Activated naive CD8-positive, alpha-beta T cell treated with anti-CD3 and anti-CD28 coated beads, Interleukin-2, amount 10 ng/mL, durations not matched to agents 7 days and 5 days (primary cell): ENCODE data around the gene ZFYVE16. TPM values are rescaled to one million over a fixed set of nuclear protein-coding genes. Genes with fewer than 3 reads are reported as not detected.
"Not testable (repeated sequence)": the region's sequence is repeated elsewhere in the genome, so short reads cannot be mapped to it uniquely, and the experiment has no call there.

Experiments
- ATAC-seq: fragments of 150-1000 bp; cut with Tn5 transposase; one replicate; pipeline ENCODE4 v1.10.0; 2021; ENCODE audit warnings: low read depth, moderate library complexity
- POLR2A ChIA-PET: fragments of 350-600 bp; sonication (Branson Sonifier 250); formaldehyde crosslinking; loops from one replicate; lab custom pipeline; 2021; ENCODE audit warnings: antibody characterized with exemption; lab: Charles Lee
- DNase-seq: peaks from one replicate; pipeline ENCODE4 v3.0.0; 2021
- H3K27ac Mint-ChIP-seq: one replicate; pipeline ENCODE4 v1.8.0; 2022; ENCODE audit warnings: mild to moderate bottlenecking, mixed read lengths
- H3K27me3 Mint-ChIP-seq: one replicate; pipeline ENCODE4 v1.8.0; 2022; ENCODE audit warnings: mild to moderate bottlenecking, moderate library complexity, mixed read lengths
- H3K36me3 Mint-ChIP-seq: one replicate; pipeline ENCODE4 v1.8.0; 2021; ENCODE audit warnings: mild to moderate bottlenecking, mixed read lengths
- H3K4me1 Mint-ChIP-seq: one replicate; pipeline ENCODE4 v1.8.0; 2021; ENCODE audit warnings: mixed read lengths
- H3K4me3 Mint-ChIP-seq: one replicate; pipeline ENCODE4 v1.8.0; 2022; ENCODE audit warnings: mild to moderate bottlenecking, moderate library complexity, mixed read lengths
- H3K9me3 Mint-ChIP-seq: one replicate; pipeline ENCODE4 v1.8.0; 2021; ENCODE audit warnings: mixed read lengths
- total RNA-seq, 2 experiments: library from RNA; stranded (reverse); gene quantifications; one replicate each; pipeline ENCODE4 v1.2.3, GENCODE V29; 2021

Gene ZFYVE16
- total RNA-seq, 2 experiments from 2014 or later, result 17.4 to 20.8 TPM

GRCh38 chr5:80482578-80482977 lies 74.7 kb downstream of the ZFYVE16 start:
- POLR2A ChIA-PET, result interaction anchor here (0.6 kb wide), 1 partner anchor 337 kb away, joined by 3 read pairs; no protein-coding TSS in a partner anchor
- Mint-ChIP-seq H3K4me1 (peaks cover 12% of the 10 kb centered on the region), H3K27ac (no peak overlapping the region), H3K9me3 (peaks cover 3% of the 10 kb centered on the region), H3K36me3 (peaks cover 11% of the 10 kb centered on the region), H3K27me3 (peaks cover 18% of the 10 kb centered on the region), H3K4me3 (no peak overlapping the region)
- DNase-seq (no peak), ATAC-seq (no peak)

GRCh38 chr5:80483636-80484232 lies 75.9 kb downstream of the ZFYVE16 start:
- POLR2A ChIA-PET, result interaction anchor here (0.7 kb wide), 1 partner anchor 594 kb away, joined by 4 read pairs; no protein-coding TSS in a partner anchor

GRCh38 chr5:80487444-80487828 lies 79.6 kb downstream of the ZFYVE16 start:
- Mint-ChIP-seq H3K27ac (no peak overlapping the region), H3K4me1 (peaks cover 13% of the 10 kb centered on the region), H3K4me3 (peak overlapping the region; percentile 73), H3K36me3 (peaks cover 6% of the 10 kb centered on the region), H3K27me3 (peaks cover 41% of the 10 kb centered on the region), H3K9me3 (peaks cover 3% of the 10 kb centered on the region)
- ATAC-seq, result no peak
- POLR2A ChIA-PET, result no interaction called here
- no peak for DNase-seq

More at GRCh38 chr5:80483636-80484232, 75.9 kb downstream of the ZFYVE16 start:
- H3K36me3 Mint-ChIP-seq, result peaks cover 11% of the 10 kb centered on the region
- H3K4me1 Mint-ChIP-seq, result peaks cover 17% of the 10 kb centered on the region
- DNase-seq (no peak), ATAC-seq (no peak)
- H3K4me3 Mint-ChIP-seq, result no peak overlapping the region
- H3K9me3 Mint-ChIP-seq, result peaks cover 3% of the 10 kb centered on the region
- H3K27me3 Mint-ChIP-seq, result peaks cover 25% of the 10 kb centered on the region
- H3K27ac Mint-ChIP-seq, result no peak overlapping the region

GRCh38 chr5:80487829-80488721 lies 80.2 kb downstream of the ZFYVE16 start, which contains the start of gene FAM151B:
FAM151B (plus strand) TSS chr5:80488100; CDS start chr5:80488124, 24 bp downstream.
- H3K27ac Mint-ChIP-seq, result no peak within 1 kb of the TSS
- no peaks in the 10 kb centered on the region for H3K9me3 Mint-ChIP-seq
- peaks cover 13% of the 10 kb centered on the region for H3K4me1 Mint-ChIP-seq
- peaks cover 1% of the 10 kb centered on the region for H3K36me3 Mint-ChIP-seq
- ATAC-seq (peak; percentile 92), DNase-seq (peak; percentile 77)
- peaks cover 42% of the 10 kb centered on the region for H3K27me3 Mint-ChIP-seq
- POLR2A ChIA-PET, result no interaction called here
- peak within 1 kb of the TSS; percentile 82 for H3K4me3 Mint-ChIP-seq

- Mint-ChIP-seq H3K9me3 (no peaks in the 10 kb centered on the region), H3K4me3 (no peak overlapping the region), H3K4me1 (peaks cover 13% of the 10 kb centered on the region), H3K27me3 (peaks cover 40% of the 10 kb centered on the region), H3K36me3 (peaks cover 1% of the 10 kb centered on the region), H3K27ac (no peak overlapping the region)
- POLR2A ChIA-PET, result no interaction called here
- no peak for ATAC-seq
- DNase-seq, result no peak
These were observed 83.4 kb downstream of the ZFYVE16 start for GRCh38 chr5:80491296-80491695.

- POLR2A ChIA-PET, result no interaction called here
- H3K4me1 Mint-ChIP-seq, result peaks cover 5% of the 10 kb centered on the region
- ATAC-seq, result no peak
These were observed 84.9 kb downstream of the ZFYVE16 start for GRCh38 chr5:80492741-80493140.

GRCh38 chr5:80493443-80493842 lies 85.6 kb downstream of the ZFYVE16 start:
- DNase-seq, H3K4me1 Mint-ChIP-seq, POLR2A ChIA-PET, H3K4me3 Mint-ChIP-seq, ATAC-seq, H3K9me3 Mint-ChIP-seq, H3K36me3 Mint-ChIP-seq, H3K27ac Mint-ChIP-seq: not testable (repeated sequence)
- H3K27me3 Mint-ChIP-seq, result peaks cover 28% of the 10 kb centered on the region

More at GRCh38 chr5:80492741-80493140, 84.9 kb downstream of the ZFYVE16 start:
- no peak for DNase-seq
- no peak overlapping the region for H3K4me3 Mint-ChIP-seq
- peaks cover 32% of the 10 kb centered on the region for H3K27me3 Mint-ChIP-seq
- H3K9me3 Mint-ChIP-seq, result no peaks in the 10 kb centered on the region
- H3K36me3 Mint-ChIP-seq, result no peaks in the 10 kb centered on the region
- H3K27ac Mint-ChIP-seq, result no peak overlapping the region

GRCh38 chr5:80495891-80496290 lies 88.0 kb downstream of the ZFYVE16 start:
- Mint-ChIP-seq H3K4me3 (no peak overlapping the region), H3K9me3 (peaks cover 2% of the 10 kb centered on the region), H3K27ac (no peak overlapping the region), H3K27me3 (peaks cover 12% of the 10 kb centered on the region), H3K4me1 (no peaks in the 10 kb centered on the region), H3K36me3 (peaks cover 2% of the 10 kb centered on the region)
- POLR2A ChIA-PET, result no interaction called here
- DNase-seq, result no peak
- ATAC-seq, result no peak

- Mint-ChIP-seq H3K4me3 (no peak overlapping the region), H3K9me3 (peaks cover 2% of the 10 kb centered on the region), H3K27me3 (peaks cover 2% of the 10 kb centered on the region), H3K4me1 (peaks cover 2% of the 10 kb centered on the region), H3K36me3 (peaks cover 2% of the 10 kb centered on the region), H3K27ac (no peak overlapping the region)
- POLR2A ChIA-PET, result no interaction called here
- DNase-seq (no peak), ATAC-seq (no peak)
These were observed 94.9 kb downstream of the ZFYVE16 start for GRCh38 chr5:80502800-80503199.

- Mint-ChIP-seq H3K27me3 (peaks cover 2% of the 10 kb centered on the region), H3K4me3 (no peak overlapping the region), H3K9me3 (peaks cover 2% of the 10 kb centered on the region), H3K4me1 (peaks cover 2% of the 10 kb centered on the region), H3K36me3 (peaks cover 2% of the 10 kb centered on the region), H3K27ac (no peak overlapping the region)
- no peak for DNase-seq
- no peak for ATAC-seq
- POLR2A ChIA-PET, result no interaction called here
These were observed 95.8 kb downstream of the ZFYVE16 start for GRCh38 chr5:80503641-80504040.

- POLR2A ChIA-PET, result interaction anchor here (0.6 kb wide), 1 partner anchor 128 kb away, joined by 5 read pairs; no protein-coding TSS in a partner anchor
- Mint-ChIP-seq H3K4me3 (no peak overlapping the region), H3K27ac (no peak overlapping the region), H3K4me1 (peaks cover 2% of the 10 kb centered on the region), H3K27me3 (peaks cover 2% of the 10 kb centered on the region), H3K36me3 (peaks cover 2% of the 10 kb centered on the region), H3K9me3 (peaks cover 2% of the 10 kb centered on the region)
- ATAC-seq (no peak), DNase-seq (no peak)
These were observed 97.0 kb downstream of the ZFYVE16 start for GRCh38 chr5:80504833-80505232.

- peaks cover 2% of the 10 kb centered on the region for H3K27me3 Mint-ChIP-seq
- no peak overlapping the region for H3K27ac Mint-ChIP-seq
- DNase-seq (no peak), ATAC-seq (no peak)
- H3K36me3 Mint-ChIP-seq, result no peaks in the 10 kb centered on the region
- no peak overlapping the region for H3K4me3 Mint-ChIP-seq
- H3K9me3 Mint-ChIP-seq, result no peaks in the 10 kb centered on the region
- peaks cover 2% of the 10 kb centered on the region for H3K4me1 Mint-ChIP-seq
- POLR2A ChIA-PET, result no interaction called here
These were observed 99.8 kb downstream of the ZFYVE16 start for GRCh38 chr5:80507663-80508062.

- H3K27me3 Mint-ChIP-seq, result peaks cover 5% of the 10 kb centered on the region
- H3K27ac Mint-ChIP-seq, result no peak overlapping the region
- H3K9me3 Mint-ChIP-seq, result no peaks in the 10 kb centered on the region
- no peaks in the 10 kb centered on the region for H3K4me1 Mint-ChIP-seq
- no peaks in the 10 kb centered on the region for H3K36me3 Mint-ChIP-seq
- no peak overlapping the region for H3K4me3 Mint-ChIP-seq
- POLR2A ChIA-PET, result no interaction called here
- no peak for DNase-seq
- ATAC-seq, result no peak
These were observed 101.0 kb downstream of the ZFYVE16 start for GRCh38 chr5:80508844-80509243.
